Caco-2 (cell line): ENCODE measurements around the gene LSM14B. TPM values are rescaled to one million over a fixed set of nuclear protein-coding genes. Genes with fewer than 3 reads are reported as not detected.
A peak's percentile ranks its signal among the peaks of the same experiment; 100 is the strongest.

Experiments
- BruUV-seq: library from RNA; stranded (reverse); fragments of 400-500 nt; replicated peaks from 2 replicates; lab custom pipeline; 2021; lab: Mats Ljungman, UMichigan
- CTCF ChIA-PET: fragments of 300-600 bp; sonication (Branson Sonifier 250); formaldehyde crosslinking; loops from one replicate; lab custom pipeline; 2022; ENCODE audit warnings: antibody characterized with exemption; lab: Charles Lee
- POLR2A ChIA-PET: fragments of 300-600 bp; sonication (Branson Sonifier 250); formaldehyde crosslinking; loops from one replicate; lab custom pipeline; 2022; ENCODE audit warnings: antibody characterized with exemption; lab: Charles Lee
- DNase-seq, 2 experiments: peaks; one replicate each; pipeline versions ENCODE4 v3.0.0 to v3.0.0-alpha.2; 2020 to 2022
- H3K27me3 ChIP-seq: replicated peaks from 2 replicates; pipeline ENCODE4 v1.6.0; 2011; ENCODE audit warnings: low read length; ENCODE audit not compliant: control insufficient read depth, insufficient read depth
- H3K36me3 ChIP-seq: 2 replicates; pipeline ENCODE4 v1.5.1; 2011; ENCODE audit warnings: low read length; ENCODE audit not compliant: control insufficient read depth, insufficient read depth
- H3K4me1 ChIP-seq: fragments of 250-450 bp; sonication (Bioruptor Pico); 2 replicates; pipeline ENCODE4 v1.5.1; 2020; ENCODE audit warnings: mild to moderate bottlenecking
- H3K4me3 ChIP-seq: 2 replicates; pipeline ENCODE4 v1.5.1; 2011; ENCODE audit warnings: low read depth, mild to moderate bottlenecking, control low read depth, low read length
- H3K9me3 ChIP-seq: fragments of 250-450 bp; sonication (Bioruptor Pico); 2 replicates; pipeline ENCODE4 v1.5.1; 2020; ENCODE audit warnings: mild to moderate bottlenecking, moderate library complexity
- H3K27ac Mint-ChIP-seq: one replicate; pipeline ENCODE4 v1.8.0; 2022; ENCODE audit warnings: mixed read lengths; ENCODE audit not compliant: unreplicated experiment
- H3K27me3 Mint-ChIP-seq: one replicate; pipeline ENCODE4 v1.8.0; 2022; ENCODE audit warnings: mixed read lengths; ENCODE audit not compliant: insufficient read depth, unreplicated experiment
- H3K36me3 Mint-ChIP-seq: one replicate; pipeline ENCODE4 v1.8.0; 2022; ENCODE audit warnings: mild to moderate bottlenecking, mixed read lengths; ENCODE audit not compliant: insufficient read depth, unreplicated experiment
- H3K4me1 Mint-ChIP-seq: one replicate; pipeline ENCODE4 v1.8.0; 2022; ENCODE audit warnings: low read depth, mixed read lengths; ENCODE audit not compliant: unreplicated experiment
- H3K4me3 Mint-ChIP-seq: one replicate; pipeline ENCODE4 v1.8.0; 2022; ENCODE audit warnings: mild to moderate bottlenecking, moderate library complexity, mixed read lengths; ENCODE audit not compliant: unreplicated experiment
- H3K9me3 Mint-ChIP-seq: one replicate; pipeline ENCODE4 v1.8.0; 2022; ENCODE audit warnings: mixed read lengths; ENCODE audit not compliant: unreplicated experiment
- CTCF ChIP-seq, 2 experiments: fragments of 200-600 bp in 1 of 2; IDR thresholded peaks; 1 replicate in 1 of 2; 2 replicates in 1 of 2; pipeline versions ENCODE4 v1.5.1 to v1.8.0; 2011 to 2022; ENCODE audit warnings: antibody characterized with exemption in 1 of 2, control low read depth in 1 of 2, inconsistent platforms in 1 of 2, low read depth in 1 of 2, low read length in 1 of 2, mild to moderate bottlenecking in 1 of 2, moderate library complexity in 1 of 2; ENCODE audit not compliant: insufficient read depth in 1 of 2, severe bottlenecking in 1 of 2, unreplicated experiment in 1 of 2
- intact Hi-C: fragments of 100-400 bp; cut with micrococcal nuclease; formaldehyde crosslinking; loops from one replicate; pipeline ENCODE4 v1.10.0; 2022; ENCODE audit not compliant: unreplicated experiment
- total RNA-seq: library from RNA; stranded (reverse); gene quantifications from 2 replicates; pipeline ENCODE4 v1.2.3, GENCODE V29; 2022

Gene LSM14B
- total RNA-seq, 1 experiment from 2014 or later, result 154 TPM

GRCh38 chr20:62159839-62160238 lies 37.6 kb downstream of the LSM14B start:
- Mint-ChIP-seq H3K27ac (no peak overlapping the region), H3K36me3 (peaks cover 65% of the 10 kb centered on the region), H3K4me1 (peaks cover 11% of the 10 kb centered on the region), H3K27me3 (no peaks in the 10 kb centered on the region), H3K4me3 (no peak overlapping the region), H3K9me3 (no peaks in the 10 kb centered on the region)
- intact Hi-C loops, result no loop called here
- Histone ChIP-seq H3K9me3 (no peaks in the 10 kb centered on the region), H3K4me3 (no peak overlapping the region), H3K36me3 (peaks cover 12% of the 10 kb centered on the region), H3K27me3 (no peaks in the 10 kb centered on the region), H3K4me1 (peaks cover 24% of the 10 kb centered on the region)
- no TSS peak for BruUV-seq
- CTCF ChIA-PET, result interaction anchor here (0.7 kb wide), 1 partner anchor 80 kb away, joined by 4 read pairs; no protein-coding TSS in a partner anchor
- no peak for TF ChIP-seq CTCF (IDR thresholded peaks at IDR 0.05; ENCODE audit: insufficient read depth in 1 of 2, low read depth in 1 of 2, low read length in 1 of 2, severe bottlenecking in 1 of 2, unreplicated experiment in 1 of 2)
- peak in 1 of 2 experiments; percentile 52 for DNase-seq
- POLR2A ChIA-PET, result no interaction called here

- H3K4me3 ChIP-seq, result no peak overlapping the region
- no peak overlapping the region for H3K27ac Mint-ChIP-seq
- no peaks in the 10 kb centered on the region for H3K27me3 Mint-ChIP-seq
- H3K36me3 Mint-ChIP-seq, result peaks cover 67% of the 10 kb centered on the region
- H3K4me1 ChIP-seq, result peaks cover 19% of the 10 kb centered on the region
- BruUV-seq, result no TSS peak
- no peaks in the 10 kb centered on the region for H3K9me3 ChIP-seq
- intact Hi-C loops, result no loop called here
- no peak for DNase-seq
- ChIA-PET CTCF (interaction anchor here (0.6 to 0.7 kb wide), 2 partner anchors 69 to 79 kb away, joined by 3 to 4 read pairs; no protein-coding TSS in a partner anchor), POLR2A (no interaction called here)
- no peaks in the 10 kb centered on the region for H3K27me3 ChIP-seq
- no peak overlapping the region for H3K4me3 Mint-ChIP-seq
- no peaks in the 10 kb centered on the region for H3K9me3 Mint-ChIP-seq
- TF ChIP-seq CTCF (IDR thresholded peaks at IDR 0.05; ENCODE audit: insufficient read depth in 1 of 2, low read depth in 1 of 2, low read length in 1 of 2, severe bottlenecking in 1 of 2, unreplicated experiment in 1 of 2), result no peak
- peaks cover 11% of the 10 kb centered on the region for H3K4me1 Mint-ChIP-seq
- H3K36me3 ChIP-seq, result peaks cover 13% of the 10 kb centered on the region
Measured at GRCh38 chr20:62160253-62160652, 38.0 kb downstream of the LSM14B start.

DNA sequence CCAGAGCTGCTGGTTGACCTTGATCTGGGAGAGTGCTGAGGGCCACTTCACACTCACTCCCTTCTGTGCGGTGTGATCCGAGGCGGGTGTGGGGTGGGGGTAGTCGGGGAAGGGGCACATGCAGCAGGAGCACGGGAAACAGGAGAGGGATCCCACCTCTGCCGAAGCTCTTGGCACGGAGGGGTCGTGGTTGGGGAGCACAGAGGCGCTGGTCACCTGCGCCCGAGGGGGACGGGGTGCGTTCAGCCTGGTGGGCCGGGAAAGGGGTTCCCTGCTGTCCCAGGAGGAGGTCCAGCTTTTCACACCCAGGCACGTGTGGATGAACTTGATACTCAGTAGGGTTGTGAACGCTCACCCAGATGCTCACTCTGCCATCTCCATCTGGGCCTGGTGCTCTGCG lies 38.6 kb downstream of the LSM14B start:
- H3K27me3 Mint-ChIP-seq, result no peaks in the 10 kb centered on the region
- ChIA-PET POLR2A (no interaction called here), CTCF (interaction anchor here (0.6 kb wide), 1 partner anchor 70 kb away, joined by 3 read pairs; no protein-coding TSS in a partner anchor)
- no peak overlapping the region for H3K4me3 Mint-ChIP-seq
- Histone ChIP-seq H3K27me3 (no peaks in the 10 kb centered on the region), H3K36me3 (peaks cover 13% of the 10 kb centered on the region), H3K4me3 (no peak overlapping the region), H3K4me1 (peaks cover 15% of the 10 kb centered on the region), H3K9me3 (no peaks in the 10 kb centered on the region)
- no TSS peak for BruUV-seq
- peaks cover 5% of the 10 kb centered on the region for H3K4me1 Mint-ChIP-seq
- no peak for DNase-seq
- H3K27ac Mint-ChIP-seq, result no peak overlapping the region
- peaks cover 70% of the 10 kb centered on the region for H3K36me3 Mint-ChIP-seq
- intact Hi-C loops, result no loop called here
- H3K9me3 Mint-ChIP-seq, result no peaks in the 10 kb centered on the region
- TF ChIP-seq CTCF (IDR thresholded peaks at IDR 0.05; ENCODE audit: insufficient read depth in 1 of 2, low read depth in 1 of 2, low read length in 1 of 2, severe bottlenecking in 1 of 2, unreplicated experiment in 1 of 2), result no peak
